Stimulated activated CD4-positive, alpha-beta T cell treated with anti-CD3 and anti-CD28 coated beads, Interleukin-1b, Interleukin-23, amount 100 ng/mL, for 48 hours (primary cell): ENCODE measurements around the gene MED22.
"Not testable (repeated sequence)": the region's sequence is repeated elsewhere in the genome, so short reads cannot be mapped to it uniquely, and the experiment has no call there.

Experiments used
- DNase-seq: peaks from one replicate; pipeline ENCODE4 v3.0.0-alpha.2; 2020

Gene MED22

GRCh38 chr9:133347985-133348717, at the start of gene MED22, which contains the start of gene RPL7A:
Gene MED22 (minus strand): TSS chr9:133348131. CDS start chr9:133346662, 1,469 bp downstream.
Gene RPL7A (plus strand): TSS chr9:133348218. CDS start chr9:133348244, 26 bp downstream.
- peak; percentile 94 for DNase-seq

GRCh38 chr9:133397370-133397769, 49.4 kb upstream of the MED22 start:
- DNase-seq, result no peak

- DNase-seq, result no peak
Measured at GRCh38 chr9:133396952-133397351, 49.0 kb upstream of the MED22 start.

GRCh38 chr9:133394687-133395271, 46.8 kb upstream of the MED22 start:
- no peak for DNase-seq

GRCh38 chr9:133393399-133393798, 45.5 kb upstream of the MED22 start:
- no peak for DNase-seq

GRCh38 chr9:133392308-133392707, 44.4 kb upstream of the MED22 start:
- DNase-seq, result not testable (repeated sequence)

- not testable (repeated sequence) for DNase-seq
Measured at GRCh38 chr9:133391449-133391848, 43.5 kb upstream of the MED22 start.

GRCh38 chr9:133390713-133391112, 42.8 kb upstream of the MED22 start:
- no peak for DNase-seq

- DNase-seq, result no peak
Measured at GRCh38 chr9:133389562-133389961, 41.6 kb upstream of the MED22 start.

GRCh38 chr9:133389025-133389557, 41.2 kb upstream of the MED22 start:
- DNase-seq, result no peak

GRCh38 chr9:133387680-133388079, 39.7 kb upstream of the MED22 start:
- DNase-seq, result no peak

GRCh38 chr9:133386338-133386737, 38.4 kb upstream of the MED22 start:
- DNase-seq, result no peak

GRCh38 chr9:133385452-133385851, 37.5 kb upstream of the MED22 start:
- DNase-seq, result no peak

- no peak for DNase-seq
Measured at GRCh38 chr9:133384736-133385321, 36.9 kb upstream of the MED22 start.

GRCh38 chr9:133383438-133383837, 35.5 kb upstream of the MED22 start:
- DNase-seq, result no peak

- no peak for DNase-seq
Measured at GRCh38 chr9:133382507-133383141, 34.7 kb upstream of the MED22 start.

GRCh38 chr9:133380734-133381133, 32.8 kb upstream of the MED22 start:
- DNase-seq, result no peak

- DNase-seq, result no peak
Measured at GRCh38 chr9:133379153-133380086, 31.5 kb upstream of the MED22 start.

- no peak for DNase-seq
Measured at GRCh38 chr9:133378408-133378962, 30.6 kb upstream of the MED22 start.

- no peak for DNase-seq
Measured at GRCh38 chr9:133377721-133378216, 29.8 kb upstream of the MED22 start.

- DNase-seq, result not testable (repeated sequence)
Measured at GRCh38 chr9:133377280-133377679, 29.3 kb upstream of the MED22 start.
